PFSK-1 (cell line): Measurements from ENCODE around the gene EGLN3. TPM values are rescaled to one million over a fixed set of nuclear protein-coding genes. Genes with fewer than 3 reads are reported as not detected.

Source experiments
- FOXP2 ChIP-seq: optimal IDR thresholded peaks from 2 replicates; pipeline ENCODE3; 2011; ENCODE audit warnings: borderline replicate concordance, control low read depth, inconsistent platforms; ENCODE audit not compliant: insufficient read depth; ENCODE audit errors: extremely low read length, extremely low read depth
- POLR2AphosphoS5 ChIP-seq: IDR thresholded peaks from 2 replicates; pipeline ENCODE4 v1.6.1; 2012; ENCODE audit warnings: low read depth, mild to moderate bottlenecking, control low read depth, low read length, moderate library complexity
- REST ChIP-seq, 2 experiments: IDR thresholded peaks; 2 replicates each; pipeline versions ENCODE4 v1.6.1 to v1.8.0; 2011 to 2012; ENCODE audit warnings: low read depth in 2 of 2, low read length in 2 of 2, control low read depth in 1 of 2, inconsistent platforms in 1 of 2, mild to moderate bottlenecking in 1 of 2, moderate library complexity in 1 of 2; ENCODE audit not compliant: insufficient read depth in 1 of 2
- SIN3A ChIP-seq: IDR thresholded peaks from 2 replicates; pipeline ENCODE4 v1.6.1; 2012; ENCODE audit warnings: mild to moderate bottlenecking, low read length, moderate library complexity, borderline replicate concordance; ENCODE audit not compliant: insufficient read depth
- TAF1 ChIP-seq: IDR thresholded peaks from 2 replicates; pipeline ENCODE4 v1.6.1; 2012; ENCODE audit warnings: low read length, control low read depth, borderline replicate concordance; ENCODE audit not compliant: insufficient read depth
- polyA plus RNA-seq: library from polyadenylated mRNA; unstranded; fragments of >200 nt; gene quantifications from one replicate; pipeline ENCODE4 v1.2.1, GENCODE V29; 2012; ENCODE audit warnings: low read depth, missing spikeins; ENCODE audit not compliant: insufficient read length

The EGLN3 gene
- 1.9 TPM for polyA plus RNA-seq

GRCh38 chr14:33950320-33951182 lies at the start of gene EGLN3:
Gene EGLN3 (minus strand): TSS chr14:33951074. CDS start chr14:33950752, 322 bp downstream.
- TF ChIP-seq REST (IDR thresholded peaks at IDR 0.05; ENCODE audit: insufficient read depth in 1 of 2, low read depth in 2 of 2, low read length in 2 of 2) (no peak; a peak in 1 of 4 replicates), TAF1 (no peak), POLR2AphosphoS5 (peak; percentile 69), FOXP2 (no peak), SIN3A (no peak)

DNA sequence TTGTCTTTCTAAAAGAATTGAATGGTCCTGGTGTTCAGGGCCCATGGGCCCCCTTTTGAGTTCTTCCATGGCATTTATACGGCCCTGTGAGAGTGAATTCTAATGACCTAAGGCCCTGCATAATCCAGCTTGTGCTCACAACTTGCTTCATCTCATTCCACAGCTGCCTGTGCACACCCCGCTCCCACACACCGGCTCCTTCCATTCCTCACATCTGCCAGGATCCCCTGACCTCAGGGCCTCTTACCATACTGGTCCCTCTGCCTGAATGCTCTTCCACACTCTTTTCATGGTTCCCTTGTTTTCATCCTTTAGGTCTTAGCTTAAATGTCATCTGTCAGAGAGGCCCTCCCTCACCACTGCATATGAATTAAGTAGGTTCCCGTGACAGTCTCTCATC lies 49.5 kb upstream of the EGLN3 start:
- TF ChIP-seq TAF1 (no peak), REST (IDR thresholded peaks at IDR 0.05; ENCODE audit: insufficient read depth in 1 of 2, low read depth in 2 of 2, low read length in 2 of 2) (no peak), POLR2AphosphoS5 (no peak), FOXP2 (no peak), SIN3A (no peak)

- no peak for TF ChIP-seq SIN3A
- TF ChIP-seq FOXP2, result no peak
- no peak for TF ChIP-seq TAF1
- TF ChIP-seq REST (IDR thresholded peaks at IDR 0.05; ENCODE audit: insufficient read depth in 1 of 2, low read depth in 2 of 2, low read length in 2 of 2), result no peak
- TF ChIP-seq POLR2AphosphoS5, result no peak
Observed at GRCh38 chr14:33999771-34000291, 49.0 kb upstream of the EGLN3 start.

- no peak for TF ChIP-seq SIN3A
Observed at GRCh38 chr14:33997611-33998010, 46.7 kb upstream of the EGLN3 start.

DNA sequence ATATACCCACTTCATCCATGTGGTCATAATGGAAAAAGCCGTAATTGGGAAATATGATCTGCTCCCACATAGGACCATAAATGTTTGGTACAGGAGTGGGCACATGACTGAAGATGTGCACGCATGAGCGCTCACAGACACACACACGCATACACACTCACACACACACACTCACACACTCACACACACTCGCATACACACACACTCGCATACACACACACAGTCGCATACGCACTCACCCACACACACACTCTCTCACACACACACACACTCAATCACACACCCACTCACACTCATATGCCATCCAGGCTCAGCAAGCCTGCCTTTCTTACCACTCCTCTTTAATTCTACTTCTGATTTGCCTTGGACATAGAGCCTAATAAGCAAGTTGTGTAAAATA lies 45.6 kb upstream of the EGLN3 start:
- TF ChIP-seq TAF1 (no peak), SIN3A (no peak), REST (IDR thresholded peaks at IDR 0.05; ENCODE audit: insufficient read depth in 1 of 2, low read depth in 2 of 2, low read length in 2 of 2) (no peak), POLR2AphosphoS5 (no peak), FOXP2 (no peak)
